Effector memory CD4-positive, alpha-beta T cell (primary cell): ENCODE measurements around the gene SETD7.
"Not testable (repeated sequence)": the region's sequence is repeated elsewhere in the genome, so short reads cannot be mapped to it uniquely, and the experiment has no call there.

Source experiments
- DNase-seq, 3 donors: peaks; one replicate each; pipeline ENCODE4 v3.0.0-alpha.2; 2020
- H3K27ac ChIP-seq: 2 replicates; pipeline ENCODE4 v1.7.0; 2013; ENCODE audit warnings: mild to moderate bottlenecking, low read length, moderate library complexity; ENCODE audit not compliant: insufficient read depth, poor library complexity, severe bottlenecking
- H3K27me3 ChIP-seq: replicated peaks from 2 replicates; pipeline ENCODE4 v1.7.0; 2013; ENCODE audit warnings: mild to moderate bottlenecking, low read length; ENCODE audit not compliant: insufficient read depth, control insufficient read depth, poor library complexity, severe bottlenecking
- H3K36me3 ChIP-seq: 2 replicates; pipeline ENCODE4 v1.7.0; 2013; ENCODE audit warnings: mild to moderate bottlenecking, low read length, moderate library complexity; ENCODE audit not compliant: control insufficient read depth, insufficient read depth
- H3K4me1 ChIP-seq: 2 replicates; pipeline ENCODE4 v1.7.0; 2013; ENCODE audit warnings: low read length, mild to moderate bottlenecking; ENCODE audit not compliant: control insufficient read depth, insufficient read depth, poor library complexity, severe bottlenecking
- H3K4me3 ChIP-seq: 2 replicates; pipeline ENCODE4 v1.7.0; 2013; ENCODE audit warnings: low read length, low read depth, mild to moderate bottlenecking; ENCODE audit not compliant: insufficient read depth, poor library complexity, severe bottlenecking
- H3K9me3 ChIP-seq: 2 replicates; pipeline ENCODE4 v1.7.0; 2013; ENCODE audit warnings: mild to moderate bottlenecking, low read length, moderate library complexity; ENCODE audit not compliant: control insufficient read depth

SETD7 gene

GRCh38 chr4:139470997-139471665 lies 84.9 kb downstream of the SETD7 start:
- no peaks in the 10 kb centered on the region for H3K9me3 ChIP-seq
- peaks cover 14% of the 10 kb centered on the region for H3K36me3 ChIP-seq
- H3K4me3 ChIP-seq, result no peak overlapping the region
- DNase-seq, result no peak
- H3K27ac ChIP-seq, result no peak overlapping the region
- no peaks in the 10 kb centered on the region for H3K27me3 ChIP-seq
- no peaks in the 10 kb centered on the region for H3K4me1 ChIP-seq

- DNase-seq, result no peak
- Histone ChIP-seq H3K4me1 (no peaks in the 10 kb centered on the region), H3K36me3 (peaks cover 14% of the 10 kb centered on the region), H3K4me3 (no peak overlapping the region), H3K27ac (no peak overlapping the region), H3K27me3 (no peaks in the 10 kb centered on the region), H3K9me3 (no peaks in the 10 kb centered on the region)
These were observed 85.7 kb downstream of the SETD7 start for GRCh38 chr4:139470295-139470694.

GRCh38 chr4:139469869-139470268 lies 86.2 kb downstream of the SETD7 start:
- DNase-seq, result no peak
- Histone ChIP-seq H3K4me3 (no peak overlapping the region), H3K4me1 (no peaks in the 10 kb centered on the region), H3K27ac (no peak overlapping the region), H3K9me3 (no peaks in the 10 kb centered on the region), H3K36me3 (peaks cover 14% of the 10 kb centered on the region), H3K27me3 (no peaks in the 10 kb centered on the region)

- H3K9me3 ChIP-seq, result no peaks in the 10 kb centered on the region
- no peak overlapping the region for H3K4me3 ChIP-seq
- no peaks in the 10 kb centered on the region for H3K27me3 ChIP-seq
- no peaks in the 10 kb centered on the region for H3K4me1 ChIP-seq
- H3K27ac ChIP-seq, result no peak overlapping the region
- H3K36me3 ChIP-seq, result peaks cover 14% of the 10 kb centered on the region
- no peak for DNase-seq
These were observed 86.8 kb downstream of the SETD7 start for GRCh38 chr4:139469216-139469615.

GRCh38 chr4:139468756-139469155 lies 87.3 kb downstream of the SETD7 start:
- H3K4me3 ChIP-seq, H3K27me3 ChIP-seq, H3K9me3 ChIP-seq, DNase-seq, H3K4me1 ChIP-seq, H3K27ac ChIP-seq: not testable (repeated sequence)
- H3K36me3 ChIP-seq, result peaks cover 14% of the 10 kb centered on the region

GRCh38 chr4:139465922-139466321 lies 90.1 kb downstream of the SETD7 start:
- Histone ChIP-seq H3K27me3 (no peaks in the 10 kb centered on the region), H3K4me3 (no peak overlapping the region), H3K9me3 (no peaks in the 10 kb centered on the region), H3K36me3 (peaks cover 8% of the 10 kb centered on the region), H3K27ac (no peak overlapping the region), H3K4me1 (no peaks in the 10 kb centered on the region)
- no peak for DNase-seq

- not testable (repeated sequence) for H3K4me1 ChIP-seq, DNase-seq, H3K27ac ChIP-seq, H3K9me3 ChIP-seq, H3K4me3 ChIP-seq, H3K27me3 ChIP-seq
- H3K36me3 ChIP-seq, result peaks cover 10% of the 10 kb centered on the region
These were observed 91.5 kb downstream of the SETD7 start for GRCh38 chr4:139464512-139464911.

- no peaks in the 10 kb centered on the region for H3K9me3 ChIP-seq
- H3K27ac ChIP-seq, result no peak overlapping the region
- H3K36me3 ChIP-seq, result peaks cover 10% of the 10 kb centered on the region
- H3K27me3 ChIP-seq, result no peaks in the 10 kb centered on the region
- H3K4me1 ChIP-seq, result no peaks in the 10 kb centered on the region
- H3K4me3 ChIP-seq, result no peak overlapping the region
- no peak for DNase-seq
These were observed 94.9 kb downstream of the SETD7 start for GRCh38 chr4:139461022-139461628.

- Histone ChIP-seq H3K27ac (no peak overlapping the region), H3K27me3 (no peaks in the 10 kb centered on the region), H3K36me3 (peaks cover 10% of the 10 kb centered on the region), H3K4me1 (no peaks in the 10 kb centered on the region), H3K4me3 (no peak overlapping the region), H3K9me3 (no peaks in the 10 kb centered on the region)
- no peak for DNase-seq
These were observed 95.5 kb downstream of the SETD7 start for GRCh38 chr4:139460565-139460964.

GRCh38 chr4:139458999-139459398 lies 97.0 kb downstream of the SETD7 start:
- no peak overlapping the region for H3K4me3 ChIP-seq
- no peak overlapping the region for H3K27ac ChIP-seq
- H3K9me3 ChIP-seq, result no peaks in the 10 kb centered on the region
- H3K27me3 ChIP-seq, result no peaks in the 10 kb centered on the region
- DNase-seq, result no peak
- H3K4me1 ChIP-seq, result peaks cover 9% of the 10 kb centered on the region
- H3K36me3 ChIP-seq, result peaks cover 10% of the 10 kb centered on the region
